ENCODE data around the gene SERPINE2. TPM values are rescaled to one million over a fixed set of nuclear protein-coding genes. Genes with fewer than 3 reads are reported as not detected.
A peak's percentile ranks its signal among the peaks of the same experiment; 100 is the strongest.

SERPINE2 gene
- total RNA-seq, 4 donors from 2014 or later, result 6.1 to 33.3 (median 20.3) TPM

GRCh38 chr2:223947711-223948205, 91.3 kb downstream of the SERPINE2 start:
- Histone ChIP-seq H3K27ac (peak overlapping the region in 1 of 3 donors; percentile 39), H3K4me1 (peaks cover 12 to 34% of the 10 kb centered on the region in 2 donors), H3K9me3 (no peaks in the 10 kb centered on the region), H3K36me3 (no peaks in the 10 kb centered on the region), H3K4me3 (replicated peaks in 1 of 3) (no peak overlapping the region), H3K27me3 (no peaks in the 10 kb centered on the region)
- DNase-seq, result peak; percentile 19 to 46
- intact Hi-C loops (cut with DNase I), result no loop called here
- TF ChIP-seq CTCF (IDR thresholded peaks at IDR 0.05) (no peak), POLR2A (IDR thresholded peaks at IDR 0.05) (no peak)
- WGBS, 2 donors, result 27 to 42% methylated on average over 4 to 5 of the region's 5 CpGs

GRCh38 chr2:223945755-223946154, 93.3 kb downstream of the SERPINE2 start:
- Histone ChIP-seq H3K4me1 (peaks cover 12 to 41% of the 10 kb centered on the region in 2 donors), H3K36me3 (no peaks in the 10 kb centered on the region), H3K9me3 (no peaks in the 10 kb centered on the region), H3K27me3 (no peaks in the 10 kb centered on the region), H3K27ac (no peak overlapping the region), H3K4me3 (replicated peaks in 1 of 3) (peak overlapping the region in 1 of 3 donors; percentile 95)
- WGBS, 2 donors, result 65 to 72% methylated on average over 4 of the region's 4 CpGs
- no peak for DNase-seq
- intact Hi-C loops (cut with DNase I), result no loop called here
- TF ChIP-seq CTCF (IDR thresholded peaks at IDR 0.05) (no peak), POLR2A (IDR thresholded peaks at IDR 0.05) (no peak)

- DNase-seq, result peak; percentile 87 to 91
- Histone ChIP-seq H3K9me3 (no peaks in the 10 kb centered on the region), H3K27ac (peak within 1 kb of the TSS; percentile 87 to 98 (median 95)), H3K27me3 (no peaks in the 10 kb centered on the region), H3K4me3 (replicated peaks in 1 of 3) (peak within 1 kb of the TSS; percentile 91 to 96 (median 95)), H3K36me3 (no peaks in the 10 kb centered on the region), H3K4me1 (peaks cover 12 to 37% of the 10 kb centered on the region in 2 donors)
- 1% methylated on average over 40 to 46 of the region's 87 CpGs for WGBS, 2 donors
- TF ChIP-seq POLR2A (IDR thresholded peaks at IDR 0.05), result peak; percentile 20 to 90
- TF ChIP-seq CTCF (IDR thresholded peaks at IDR 0.05), result peak in 1 of 6 experiments; percentile 5
- intact Hi-C loops (cut with DNase I), result no loop called here
Measured at GRCh38 chr2:223944703-223945531, 94.2 kb downstream of the SERPINE2 start, which contains the start of gene WDFY1. WDFY1 (minus strand) TSS chr2:223945335; CDS start chr2:223945284, 51 bp downstream.

DNA sequence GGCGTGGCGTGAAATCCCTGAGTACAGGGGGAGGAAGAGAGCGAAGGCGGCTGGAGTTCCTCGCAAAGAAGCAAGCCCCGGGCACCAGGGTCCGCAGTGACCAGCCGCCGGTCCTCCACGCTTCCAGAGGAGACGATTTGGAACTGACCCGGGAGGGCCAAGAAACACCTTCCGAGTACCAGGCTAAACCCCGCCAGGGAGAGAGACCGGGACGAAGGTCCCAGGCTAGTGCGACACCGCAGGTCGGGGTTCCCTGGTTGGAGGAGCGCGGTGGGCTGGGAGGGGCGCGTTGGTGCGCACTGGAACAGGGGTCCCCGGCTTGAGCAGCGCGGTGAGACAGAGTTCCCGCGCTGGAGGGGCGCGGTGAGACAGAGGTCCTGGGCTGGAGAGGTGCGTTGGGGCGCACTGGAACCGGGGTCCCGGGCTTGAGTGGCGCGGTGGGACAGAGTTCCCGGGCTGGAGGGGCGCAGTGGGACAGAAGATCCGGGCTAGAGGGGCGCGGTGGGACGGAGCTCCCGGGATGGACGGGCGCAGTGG, 94.9 kb downstream of the SERPINE2 start:
- no peak for TF ChIP-seq POLR2A (IDR thresholded peaks at IDR 0.05)
- no peak for TF ChIP-seq CTCF (IDR thresholded peaks at IDR 0.05)
- Histone ChIP-seq H3K9me3 (no peaks in the 10 kb centered on the region), H3K27me3 (no peaks in the 10 kb centered on the region), H3K36me3 (no peaks in the 10 kb centered on the region), H3K4me1 (peaks cover 12 to 37% of the 10 kb centered on the region in 2 donors), H3K4me3 (replicated peaks in 1 of 3) (peak overlapping the region; percentile 91 to 96 (median 95)), H3K27ac (peak overlapping the region; percentile 87 to 98 (median 95))
- 1 to 2% methylated on average over 25 to 40 of the region's 46 CpGs for WGBS, 2 donors
- intact Hi-C loops (cut with DNase I), result no loop called here
- DNase-seq, result peak; percentile 45 to 52
